Panc1 (cell line): ENCODE measurements around the gene MAGI1.

Source experiments
- POLR2AphosphoS5 ChIP-seq: IDR thresholded peaks from 2 replicates; pipeline ENCODE4 v1.6.1; 2012; ENCODE audit warnings: mild to moderate bottlenecking, low read depth, low read length, moderate library complexity
- SIN3A ChIP-seq: IDR thresholded peaks from 2 replicates; pipeline ENCODE4 v1.6.1; 2012; ENCODE audit warnings: low read depth, mild to moderate bottlenecking, low read length, moderate library complexity, borderline replicate concordance; ENCODE audit not compliant: insufficient read depth
- TF ChIP-seq, protein P1 (sequence below): fragments of 450-650 bp; IDR thresholded peaks from 2 replicates; pipeline ENCODE4 v1.5.1; 2017; ENCODE audit warnings: mild to moderate bottlenecking

- TF ChIP-seq, protein P1, sequence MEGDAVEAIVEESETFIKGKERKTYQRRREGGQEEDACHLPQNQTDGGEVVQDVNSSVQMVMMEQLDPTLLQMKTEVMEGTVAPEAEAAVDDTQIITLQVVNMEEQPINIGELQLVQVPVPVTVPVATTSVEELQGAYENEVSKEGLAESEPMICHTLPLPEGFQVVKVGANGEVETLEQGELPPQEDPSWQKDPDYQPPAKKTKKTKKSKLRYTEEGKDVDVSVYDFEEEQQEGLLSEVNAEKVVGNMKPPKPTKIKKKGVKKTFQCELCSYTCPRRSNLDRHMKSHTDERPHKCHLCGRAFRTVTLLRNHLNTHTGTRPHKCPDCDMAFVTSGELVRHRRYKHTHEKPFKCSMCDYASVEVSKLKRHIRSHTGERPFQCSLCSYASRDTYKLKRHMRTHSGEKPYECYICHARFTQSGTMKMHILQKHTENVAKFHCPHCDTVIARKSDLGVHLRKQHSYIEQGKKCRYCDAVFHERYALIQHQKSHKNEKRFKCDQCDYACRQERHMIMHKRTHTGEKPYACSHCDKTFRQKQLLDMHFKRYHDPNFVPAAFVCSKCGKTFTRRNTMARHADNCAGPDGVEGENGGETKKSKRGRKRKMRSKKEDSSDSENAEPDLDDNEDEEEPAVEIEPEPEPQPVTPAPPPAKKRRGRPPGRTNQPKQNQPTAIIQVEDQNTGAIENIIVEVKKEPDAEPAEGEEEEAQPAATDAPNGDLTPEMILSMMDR = no peak
- TF ChIP-seq POLR2AphosphoS5 (no peak), SIN3A (no peak)
Measured at GRCh38 chr3:65557899-65558564, 480.7 kb downstream of the MAGI1 start.
